Keratinocyte (primary cell): ENCODE data around the gene FGF12. TPM values are rescaled to one million over a fixed set of nuclear protein-coding genes. Genes with fewer than 3 reads are reported as not detected.

ENCODE experiments used
- DNase-seq: peaks from one replicate; pipeline ENCODE4 v3.0.0-alpha.2; 2011; ENCODE audit warnings: low read depth, missing footprints, low spot score
- FAIRE-seq: peaks from 2 replicates; lab custom pipeline; 2011; peaks lifted over from hg19 to GRCh38; lab: Jason Lieb, UNC
- H2AFZ ChIP-seq: 2 replicates; pipeline ENCODE4 v1.6.0; 2012; ENCODE audit warnings: low read length, control low read depth, inconsistent platforms; ENCODE audit not compliant: control insufficient read depth
- H3K27ac ChIP-seq: 2 replicates; pipeline ENCODE4 v1.5.1; 2011; ENCODE audit warnings: low read length; ENCODE audit not compliant: control insufficient read depth, insufficient read depth
- H3K27me3 ChIP-seq: 3 replicates; pipeline ENCODE4 v1.6.0; 2011; ENCODE audit warnings: low read length; ENCODE audit not compliant: control insufficient read depth, insufficient read depth; ENCODE audit errors: extremely low read depth
- H3K36me3 ChIP-seq, 2 experiments: 2 replicates in 1 of 2; 3 replicates in 1 of 2; pipeline ENCODE4 v1.5.1; 2011; ENCODE audit warnings: low read length in 2 of 2, mild to moderate bottlenecking in 1 of 2; ENCODE audit not compliant: control insufficient read depth in 2 of 2, insufficient read depth in 2 of 2; ENCODE audit errors: extremely low read depth in 1 of 2
- H3K4me1 ChIP-seq: 3 replicates; pipeline ENCODE4 v1.5.1; 2011; ENCODE audit warnings: low read length; ENCODE audit not compliant: control insufficient read depth, insufficient read depth; ENCODE audit errors: extremely low read depth
- H3K4me2 ChIP-seq: 3 replicates; pipeline ENCODE4 v1.6.0; 2011; ENCODE audit warnings: low read depth, low read length; ENCODE audit not compliant: control insufficient read depth, insufficient read depth; ENCODE audit errors: extremely low read depth
- H3K4me3 ChIP-seq, 3 experiments: fragments of 200-600 bp in 1 of 3; sonication (generic) in 1 of 3; 2 replicates in 2 of 3; 3 replicates in 1 of 3; pipeline ENCODE4 v1.5.1; 2011 to 2016; ENCODE audit warnings: low read length in 3 of 3, mild to moderate bottlenecking in 3 of 3, control low read depth in 2 of 3, inconsistent platforms in 1 of 3, low read depth in 1 of 3, mixed read lengths in 1 of 3, mixed run types in 1 of 3, moderate library complexity in 1 of 3; ENCODE audit not compliant: control insufficient read depth in 2 of 3, insufficient read depth in 2 of 3; ENCODE audit errors: extremely low read depth in 1 of 3
- H3K79me2 ChIP-seq: 2 replicates; pipeline ENCODE4 v1.6.0; 2012; ENCODE audit warnings: low read length; ENCODE audit not compliant: control insufficient read depth, insufficient read depth
- H3K9ac ChIP-seq: 3 replicates; pipeline ENCODE4 v1.6.0; 2011; ENCODE audit warnings: low read length; ENCODE audit not compliant: control insufficient read depth, insufficient read depth; ENCODE audit errors: extremely low read depth
- H3K9me1 ChIP-seq: 3 replicates; pipeline ENCODE4 v1.6.0; 2011; ENCODE audit warnings: low read length; ENCODE audit not compliant: control insufficient read depth, insufficient read depth; ENCODE audit errors: extremely low read depth
- H3K9me3 ChIP-seq: 2 replicates; pipeline ENCODE4 v1.5.1; 2012; ENCODE audit warnings: low read depth, low read length; ENCODE audit not compliant: control insufficient read depth
- H4K20me1 ChIP-seq: 3 replicates; pipeline ENCODE4 v1.6.0; 2011; ENCODE audit warnings: low read length; ENCODE audit not compliant: control insufficient read depth, insufficient read depth; ENCODE audit errors: extremely low read depth
- EZH2 ChIP-seq: IDR thresholded peaks from one replicate; pipeline ENCODE4 v1.6.1; 2012; ENCODE audit warnings: inconsistent platforms, mild to moderate bottlenecking, low read length, moderate library complexity
- dilution Hi-C: fragments of 300-500 bp; cut with MboI; formaldehyde crosslinking; loops from one replicate; pipeline ENCODE4 v1.7.0; 2020; ENCODE audit warnings: low sequenced_read_pairs; ENCODE audit not compliant: extremely low pct_ligation_motif_present
- polyA plus RNA-seq, 5 experiments: library from polyadenylated mRNA; depleted of rRNA in 3 of 5; stranded (reverse) in 3 of 5; stranded (forward) in 1 of 5; unstranded in 1 of 5; fragments of >200 nt; gene quantifications; 1 replicate in 1 of 5; 2 replicates in 3 of 5; 3 replicates in 1 of 5; pipeline versions ENCODE4 v1.2.1 to v1.2.3, GENCODE V29; 2011 to 2012; ENCODE audit warnings: missing spikeins in 2 of 5, low read depth in 1 of 5, low replicate concordance in 1 of 5
- TF ChIP-seq, protein P1 (sequence below), 3 experiments: IDR thresholded peaks in 1 of 3; conservative IDR thresholded peaks in 1 of 3; optimal IDR thresholded peaks in 1 of 3; 2 replicates in 2 of 3; 3 replicates in 1 of 3; pipeline versions ENCODE3 to v1.5.1; 2011; ENCODE audit warnings: low read length in 3 of 3, mild to moderate bottlenecking in 3 of 3, moderate library complexity in 2 of 3, control low read depth in 1 of 3, inconsistent platforms in 1 of 3; ENCODE audit not compliant: insufficient read depth in 2 of 3; ENCODE audit errors: extremely low read depth in 1 of 3

Gene FGF12
- polyA plus RNA-seq, 1 donor (not counting 4 experiments of a cell fraction or from before 2014, with no cell fraction given), result 4.1 TPM

- dilution Hi-C loops, result no loop called here
- H3K27me3 ChIP-seq, result no peaks in the 10 kb centered on the region
- H3K9me1 ChIP-seq, result no peaks in the 10 kb centered on the region
- H2AFZ ChIP-seq, result no peak overlapping the region
- no peak overlapping the region for H3K4me3 ChIP-seq
- H3K27ac ChIP-seq, result no peak overlapping the region
- no peaks in the 10 kb centered on the region for H3K36me3 ChIP-seq
- peaks cover 5% of the 10 kb centered on the region for H3K4me1 ChIP-seq
- TF ChIP-seq, protein P1, sequence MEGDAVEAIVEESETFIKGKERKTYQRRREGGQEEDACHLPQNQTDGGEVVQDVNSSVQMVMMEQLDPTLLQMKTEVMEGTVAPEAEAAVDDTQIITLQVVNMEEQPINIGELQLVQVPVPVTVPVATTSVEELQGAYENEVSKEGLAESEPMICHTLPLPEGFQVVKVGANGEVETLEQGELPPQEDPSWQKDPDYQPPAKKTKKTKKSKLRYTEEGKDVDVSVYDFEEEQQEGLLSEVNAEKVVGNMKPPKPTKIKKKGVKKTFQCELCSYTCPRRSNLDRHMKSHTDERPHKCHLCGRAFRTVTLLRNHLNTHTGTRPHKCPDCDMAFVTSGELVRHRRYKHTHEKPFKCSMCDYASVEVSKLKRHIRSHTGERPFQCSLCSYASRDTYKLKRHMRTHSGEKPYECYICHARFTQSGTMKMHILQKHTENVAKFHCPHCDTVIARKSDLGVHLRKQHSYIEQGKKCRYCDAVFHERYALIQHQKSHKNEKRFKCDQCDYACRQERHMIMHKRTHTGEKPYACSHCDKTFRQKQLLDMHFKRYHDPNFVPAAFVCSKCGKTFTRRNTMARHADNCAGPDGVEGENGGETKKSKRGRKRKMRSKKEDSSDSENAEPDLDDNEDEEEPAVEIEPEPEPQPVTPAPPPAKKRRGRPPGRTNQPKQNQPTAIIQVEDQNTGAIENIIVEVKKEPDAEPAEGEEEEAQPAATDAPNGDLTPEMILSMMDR (optimal IDR thresholded peaks at IDR 0.05 in 1 of 3, IDR thresholded peaks at IDR 0.05 in 1 of 3, conservative IDR thresholded peaks at IDR 0.05 in 1 of 3; ENCODE audit: extremely low read depth in 1 of 3, insufficient read depth in 2 of 3, low read length in 3 of 3), result no peak
- TF ChIP-seq EZH2, result no peak
- no peak for DNase-seq
- H3K4me2 ChIP-seq, result no peak overlapping the region
- no peak overlapping the region for H3K9ac ChIP-seq
- FAIRE-seq, result no peak
- no peaks in the 10 kb centered on the region for H4K20me1 ChIP-seq
- no peaks in the 10 kb centered on the region for H3K79me2 ChIP-seq
- no peaks in the 10 kb centered on the region for H3K9me3 ChIP-seq
Observed at GRCh38 chr3:192092388-192093005, 634.8 kb downstream of the FGF12 start.

GRCh38 chr3:192091831-192092230 is 635.5 kb downstream of the FGF12 start:
- Histone ChIP-seq H3K9me3 (no peaks in the 10 kb centered on the region), H3K9me1 (no peaks in the 10 kb centered on the region), H3K4me3 (no peak overlapping the region), H3K79me2 (no peaks in the 10 kb centered on the region), H2AFZ (no peak overlapping the region), H3K4me1 (peaks cover 5% of the 10 kb centered on the region), H3K9ac (no peak overlapping the region), H3K36me3 (no peaks in the 10 kb centered on the region), H4K20me1 (no peaks in the 10 kb centered on the region), H3K27ac (no peak overlapping the region), H3K4me2 (no peak overlapping the region), H3K27me3 (no peaks in the 10 kb centered on the region)
- dilution Hi-C loops, result no loop called here
- FAIRE-seq, result no peak
- TF ChIP-seq EZH2, result no peak
- TF ChIP-seq, protein P1 (optimal IDR thresholded peaks at IDR 0.05 in 1 of 3, IDR thresholded peaks at IDR 0.05 in 1 of 3, conservative IDR thresholded peaks at IDR 0.05 in 1 of 3; ENCODE audit: extremely low read depth in 1 of 3, insufficient read depth in 2 of 3, low read length in 3 of 3), result no peak
- DNase-seq, result no peak
